B cell (primary cell): ENCODE measurements around the gene S1PR5. TPM values are rescaled to one million over a fixed set of nuclear protein-coding genes. Genes with fewer than 3 reads are reported as not detected.

ENCODE experiments used
- ATAC-seq: fragments of 200-7000 bp; cut with Tn5 transposase; one replicate; pipeline ENCODE4 v1.10.0; 2021; ENCODE audit warnings: low read depth, mild to moderate bottlenecking, moderate number of reproducible peaks, moderate library complexity
- CTCF ChIA-PET: fragments of 350-600 bp; sonication (Branson Sonifier 250); formaldehyde crosslinking; loops from one replicate; lab custom pipeline; 2021; ENCODE audit warnings: antibody characterized with exemption, inconsistent platforms; lab: Charles Lee
- POLR2A ChIA-PET: fragments of 350-600 bp; sonication (Branson Sonifier 250); formaldehyde crosslinking; loops from one replicate; lab custom pipeline; 2021; ENCODE audit warnings: antibody characterized with exemption; lab: Charles Lee
- DNase-seq: peaks from one replicate; pipeline ENCODE4 v3.0.0; 2013
- H2AFZ ChIP-seq: 2 replicates; pipeline ENCODE4 v1.6.1; 2012; ENCODE audit warnings: mild to moderate bottlenecking, low read depth, low read length; ENCODE audit not compliant: insufficient read depth, poor library complexity, severe bottlenecking
- H3K27ac ChIP-seq, 2 donors: 1 replicate in 1 of 2; 2 replicates in 1 of 2; pipeline ENCODE4 v1.5.1; 2012 to 2013; ENCODE audit warnings: low read length in 2 of 2, mild to moderate bottlenecking in 2 of 2, moderate library complexity in 1 of 2
- H3K27me3 ChIP-seq, 4 experiments: fragments of 200-600 bp in 1 of 4; sonication (generic) in 1 of 4; replicated peaks in 1 of 4; 1 replicate in 2 of 4; 2 replicates in 2 of 4; pipeline versions ENCODE4 v1.6.1 to v1.7.0; 2013 to 2016; ENCODE audit warnings: low read length in 3 of 4, mild to moderate bottlenecking in 2 of 4, mixed read lengths in 1 of 4, moderate library complexity in 1 of 4; ENCODE audit not compliant: insufficient read depth in 4 of 4, control insufficient read depth in 3 of 4; ENCODE audit errors: control extremely low read depth in 1 of 4
- H3K36me3 ChIP-seq, 2 experiments: replicated peaks in 1 of 2; 1 replicate in 1 of 2; 2 replicates in 1 of 2; pipeline versions ENCODE4 v1.6.1 to v1.7.1; 2013; ENCODE audit warnings: low read length in 1 of 2; ENCODE audit not compliant: insufficient read depth in 2 of 2, control insufficient read depth in 1 of 2; ENCODE audit errors: control extremely low read depth in 1 of 2, extremely low read depth in 1 of 2
- H3K4me1 ChIP-seq, 2 donors: fragments of 200-600 bp in 1 of 2; sonication (generic) in 1 of 2; 1 replicate in 1 of 2; 2 replicates in 1 of 2; pipeline versions ENCODE4 v1.5.1 to v1.6.1; 2013 to 2017; ENCODE audit warnings: low read length in 2 of 2; ENCODE audit not compliant: control insufficient read depth in 2 of 2, insufficient read depth in 2 of 2
- H3K4me2 ChIP-seq: replicated peaks from 2 replicates; pipeline ENCODE3; 2012; ENCODE audit warnings: mild to moderate bottlenecking, low read depth, low read length; ENCODE audit not compliant: poor library complexity, severe bottlenecking
- H3K4me3 ChIP-seq, 5 experiments: fragments of 200-600 bp in 1 of 5; sonication (generic) in 1 of 5; 1 replicate in 3 of 5; 2 replicates in 2 of 5; pipeline versions ENCODE4 v1.5.1 to v1.7.0; 2011 to 2016; ENCODE audit warnings: low read length in 4 of 5, mild to moderate bottlenecking in 4 of 5, low read depth in 2 of 5, control low read depth in 1 of 5, moderate library complexity in 1 of 5; ENCODE audit not compliant: insufficient read depth in 1 of 5; ENCODE audit errors: control extremely low read depth in 1 of 5, extremely low read depth in 1 of 5
- H3K79me2 ChIP-seq: fragments of 200-600 bp; sonication (generic); one replicate; pipeline ENCODE4 v1.6.0; 2016; ENCODE audit warnings: low read length; ENCODE audit not compliant: control insufficient read depth, insufficient read depth
- H3K9ac ChIP-seq: fragments of 200-600 bp; sonication (generic); 2 replicates; pipeline ENCODE4 v1.6.1; 2017; ENCODE audit warnings: mild to moderate bottlenecking, low read length, moderate library complexity
- H3K9me3 ChIP-seq, 3 donors: one replicate each; pipeline versions ENCODE4 v1.6.1 to v1.7.1; 2013; ENCODE audit warnings: low read length in 2 of 3; ENCODE audit not compliant: control insufficient read depth in 2 of 3, insufficient read depth in 1 of 3; ENCODE audit errors: control extremely low read depth in 1 of 3
- H4K20me1 ChIP-seq: 2 replicates; pipeline ENCODE4 v1.6.0; 2012; ENCODE audit warnings: mild to moderate bottlenecking, low read length; ENCODE audit not compliant: insufficient read depth, control insufficient read depth, poor library complexity, severe bottlenecking
- H3K27ac Mint-ChIP-seq: one replicate; pipeline ENCODE4 v1.8.0; 2021; ENCODE audit warnings: mixed read lengths
- H3K27me3 Mint-ChIP-seq: one replicate; pipeline ENCODE4 v1.8.0; 2021; ENCODE audit warnings: mixed read lengths
- H3K4me1 Mint-ChIP-seq: one replicate; pipeline ENCODE4 v1.8.0; 2021; ENCODE audit warnings: mixed read lengths
- H3K4me3 Mint-ChIP-seq: one replicate; pipeline ENCODE4 v1.8.0; 2021; ENCODE audit warnings: mixed read lengths
- H3K9me3 Mint-ChIP-seq: one replicate; pipeline ENCODE4 v1.8.0; 2022; ENCODE audit warnings: mixed read lengths; ENCODE audit not compliant: insufficient read depth
- EZH2 ChIP-seq: IDR thresholded peaks from 2 replicates; pipeline ENCODE4 v1.6.1; 2012; ENCODE audit warnings: borderline replicate concordance, low read depth, mild to moderate bottlenecking, moderate library complexity, low read length; ENCODE audit not compliant: insufficient read depth, poor library complexity, severe bottlenecking
- WGBS: methylation state at CpG from one replicate; pipeline ENCODE4 v1.1.5; 2013; ENCODE audit warnings: missing lambda C conversion rate; ENCODE audit not compliant: insufficient coverage; 5-methylcytosine and 5-hydroxymethylcytosine counted together
- intact Hi-C: fragments of 100-400 bp; cut with micrococcal nuclease; formaldehyde crosslinking; loops from one replicate; pipeline ENCODE4 v1.10.0; 2022
- polyA plus RNA-seq: library from polyadenylated mRNA; depleted of rRNA; stranded (reverse); fragments of >200 nt; gene quantifications from 2 replicates; pipeline ENCODE4 v1.2.3, GENCODE V29; 2012
- total RNA-seq, 2 donors: library from RNA; stranded (reverse); fragments of 120-200 nt in 1 of 2; gene quantifications; 1 replicate in 1 of 2; 2 replicates in 1 of 2; pipeline versions ENCODE4 v1.2.3 to v1.2.4, GENCODE V29; 2013 to 2022
- TF ChIP-seq, protein P1 (sequence below): fragments of 200-600 bp; IDR thresholded peaks from one replicate; pipeline ENCODE4 v1.8.0; 2022; ENCODE audit warnings: antibody characterized with exemption, mild to moderate bottlenecking

Gene S1PR5
- total and polyA plus RNA-seq, 2 donors (not counting 1 experiment from before 2014, with no cell fraction given), result 0.27 to 0.67 TPM

DNA sequence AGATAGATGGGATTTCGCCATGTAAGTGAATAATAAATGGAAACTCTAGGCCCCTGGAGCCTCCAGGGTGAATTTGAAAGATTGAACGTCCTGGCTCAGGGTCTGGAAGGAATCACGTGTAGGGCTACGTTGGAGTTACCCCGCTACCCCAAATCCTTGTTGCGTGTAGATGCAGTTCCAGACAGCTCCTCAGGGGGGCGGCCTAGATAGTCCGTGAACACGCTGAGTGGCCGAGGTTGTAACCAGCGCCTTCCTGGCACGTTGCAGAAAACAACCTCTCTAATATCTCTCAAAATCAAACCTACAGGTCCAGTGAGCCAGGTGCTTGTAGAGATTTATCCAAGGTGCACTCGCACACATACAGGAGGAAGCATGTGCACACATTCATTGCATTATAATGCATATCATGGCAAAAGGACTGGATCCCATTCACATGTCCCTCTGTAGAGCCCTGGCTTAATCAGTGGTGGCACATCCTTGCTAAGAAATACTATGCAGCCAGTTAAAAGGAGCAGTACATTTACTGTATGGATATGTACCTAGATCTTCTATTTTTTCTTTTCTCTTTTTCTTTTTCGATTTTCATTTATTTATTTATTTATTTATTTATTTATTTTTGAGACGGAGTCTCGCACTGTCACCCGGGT lies 11.5 kb downstream of the S1PR5 start:
- no peaks in the 10 kb centered on the region for H3K9me3 ChIP-seq
- H3K9ac ChIP-seq, result no peak overlapping the region
- H3K36me3 ChIP-seq, result no peaks in the 10 kb centered on the region
- Mint-ChIP-seq H3K4me1 (peaks cover 13% of the 10 kb centered on the region), H3K4me3 (peak overlapping the region; percentile 41), H3K27ac (peak overlapping the region; percentile 74), H3K9me3 (no peaks in the 10 kb centered on the region), H3K27me3 (no peaks in the 10 kb centered on the region)
- ChIA-PET CTCF (interaction anchor here (0.5 to 1.7 kb wide), 16 partner anchors 11 to 334 kb away, joined by 3 to 7 read pairs (median 3); partner anchors contain the start of gene S1PR5), POLR2A (no interaction called here)
- H3K27me3 ChIP-seq, result peaks cover 0 to 5% (median 2%) of the 10 kb centered on the region in 4 experiments
- H3K4me1 ChIP-seq, result peaks cover 10 to 24% of the 10 kb centered on the region in 2 donors
- H3K4me2 ChIP-seq, result peak overlapping the region; percentile 25
- peaks cover 7% of the 10 kb centered on the region for H3K79me2 ChIP-seq
- H3K27ac ChIP-seq, result no peak overlapping the region
- TF ChIP-seq EZH2, result no peak
- TF ChIP-seq, protein P1, sequence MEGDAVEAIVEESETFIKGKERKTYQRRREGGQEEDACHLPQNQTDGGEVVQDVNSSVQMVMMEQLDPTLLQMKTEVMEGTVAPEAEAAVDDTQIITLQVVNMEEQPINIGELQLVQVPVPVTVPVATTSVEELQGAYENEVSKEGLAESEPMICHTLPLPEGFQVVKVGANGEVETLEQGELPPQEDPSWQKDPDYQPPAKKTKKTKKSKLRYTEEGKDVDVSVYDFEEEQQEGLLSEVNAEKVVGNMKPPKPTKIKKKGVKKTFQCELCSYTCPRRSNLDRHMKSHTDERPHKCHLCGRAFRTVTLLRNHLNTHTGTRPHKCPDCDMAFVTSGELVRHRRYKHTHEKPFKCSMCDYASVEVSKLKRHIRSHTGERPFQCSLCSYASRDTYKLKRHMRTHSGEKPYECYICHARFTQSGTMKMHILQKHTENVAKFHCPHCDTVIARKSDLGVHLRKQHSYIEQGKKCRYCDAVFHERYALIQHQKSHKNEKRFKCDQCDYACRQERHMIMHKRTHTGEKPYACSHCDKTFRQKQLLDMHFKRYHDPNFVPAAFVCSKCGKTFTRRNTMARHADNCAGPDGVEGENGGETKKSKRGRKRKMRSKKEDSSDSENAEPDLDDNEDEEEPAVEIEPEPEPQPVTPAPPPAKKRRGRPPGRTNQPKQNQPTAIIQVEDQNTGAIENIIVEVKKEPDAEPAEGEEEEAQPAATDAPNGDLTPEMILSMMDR, result peak; percentile 81
- H3K4me3 ChIP-seq, result no peak overlapping the region
- H4K20me1 ChIP-seq, result no peaks in the 10 kb centered on the region
- intact Hi-C loops, result loop anchor here (5.0 kb wide), 1 partner anchor 37 kb away; the partner anchor contains the start of gene ATG4D
- ATAC-seq, result peak; percentile 22
- peak; percentile 79 for DNase-seq
- 4% methylated on average over 11 of the region's 17 CpGs for WGBS
- no peak overlapping the region for H2AFZ ChIP-seq
